Right hindlimb (tissue), 1 donor: ENCODE results near the gene BRI3BP.

Experiments used
- DNase-seq: peaks from one replicate; pipeline ENCODE4 v3.0.0-alpha.2; 2018

Gene BRI3BP

GRCh38 chr12:124993626-124994436 is at the start of gene BRI3BP:
TSS of gene BRI3BP (plus strand) at chr12:124993645. CDS start at chr12:124993791, 146 bp downstream.
- peak; percentile 54 for DNase-seq

- DNase-seq, result no peak
Observed at GRCh38 chr12:124946447-124946793, 47.0 kb upstream of the BRI3BP start.

GRCh38 chr12:124947013-124947412 is 46.4 kb upstream of the BRI3BP start:
- no peak for DNase-seq

GRCh38 chr12:124947561-124948398 is 45.7 kb upstream of the BRI3BP start:
- no peak for DNase-seq

- no peak for DNase-seq
Observed at GRCh38 chr12:124949066-124949465, 44.4 kb upstream of the BRI3BP start.

- no peak for DNase-seq
Observed at GRCh38 chr12:124949779-124950728, 43.4 kb upstream of the BRI3BP start.

- no peak for DNase-seq
Observed at GRCh38 chr12:124952295-124952694, 41.1 kb upstream of the BRI3BP start.

GRCh38 chr12:124952801-124953200 is 40.6 kb upstream of the BRI3BP start:
- DNase-seq, result no peak

GRCh38 chr12:124953689-124954405 is 39.6 kb upstream of the BRI3BP start:
- DNase-seq, result no peak

GRCh38 chr12:124954771-124955170 is 38.7 kb upstream of the BRI3BP start:
- no peak for DNase-seq

GRCh38 chr12:124956571-124956970 is 36.9 kb upstream of the BRI3BP start:
- no peak for DNase-seq

GRCh38 chr12:124961055-124961454 is 32.4 kb upstream of the BRI3BP start:
- no peak for DNase-seq

GRCh38 chr12:124963211-124963610 is 30.2 kb upstream of the BRI3BP start:
- no peak for DNase-seq

GRCh38 chr12:124964251-124964650 is 29.2 kb upstream of the BRI3BP start:
- no peak for DNase-seq

GRCh38 chr12:124964836-124965462 is 28.5 kb upstream of the BRI3BP start:
- DNase-seq, result no peak

GRCh38 chr12:124967016-124967739 is 26.3 kb upstream of the BRI3BP start:
- no peak for DNase-seq

GRCh38 chr12:124968656-124969055 is 24.8 kb upstream of the BRI3BP start:
- no peak for DNase-seq

GRCh38 chr12:124970647-124971402 is 22.6 kb upstream of the BRI3BP start:
- DNase-seq, result no peak

- DNase-seq, result no peak
Observed at GRCh38 chr12:124971603-124972002, 21.8 kb upstream of the BRI3BP start.

- no peak for DNase-seq
Observed at GRCh38 chr12:124972211-124972610, 21.2 kb upstream of the BRI3BP start.
